Right renal cortex interstitium (tissue), 3 donors: Measurements from ENCODE around the gene PRKAR1B. TPM values are rescaled to one million over a fixed set of nuclear protein-coding genes. Genes with fewer than 3 reads are reported as not detected.

Experiments
- DNase-seq, 3 donors: peaks; one replicate each; pipeline ENCODE4 v3.0.0-alpha.2; 2013; ENCODE audit warnings: low read depth in 3 of 3, low spot score in 2 of 3
- polyA plus RNA-seq, 3 donors: library from polyadenylated mRNA; unstranded; fragments of 120-200 nt; gene quantifications; one replicate each; pipeline ENCODE4 v1.2.1, GENCODE V29; 2013; ENCODE audit not compliant: insufficient read length in 3 of 3

The PRKAR1B gene
- polyA plus RNA-seq, 3 donors, result 34.9 to 40.7 (median 38.4) TPM

- no peak for DNase-seq
These were observed 1.7 kb downstream of the PRKAR1B start for GRCh38 chr7:725223-726005.

GRCh38 chr7:724298-724697 is 2.8 kb downstream of the PRKAR1B start:
- no peak for DNase-seq

- DNase-seq, result no peak
These were observed 3.5 kb downstream of the PRKAR1B start for GRCh38 chr7:723541-723940.

GRCh38 chr7:721619-722248 is 5.3 kb downstream of the PRKAR1B start:
- no peak for DNase-seq

- no peak for DNase-seq
These were observed 10.4 kb downstream of the PRKAR1B start for GRCh38 chr7:716636-717035.

- DNase-seq, result no peak
These were observed 10.9 kb downstream of the PRKAR1B start for GRCh38 chr7:716222-716621.

GRCh38 chr7:714251-714671 is 12.8 kb downstream of the PRKAR1B start:
- DNase-seq, result no peak

GRCh38 chr7:713488-714230 is 13.4 kb downstream of the PRKAR1B start:
- DNase-seq, result no peak

GRCh38 chr7:713139-713457 is 14.0 kb downstream of the PRKAR1B start:
- no peak for DNase-seq

- no peak for DNase-seq
These were observed 14.5 kb downstream of the PRKAR1B start for GRCh38 chr7:712381-713138.

GRCh38 chr7:711922-712380 is 15.1 kb downstream of the PRKAR1B start:
- DNase-seq, result no peak

GRCh38 chr7:711093-711921 is 15.8 kb downstream of the PRKAR1B start:
- DNase-seq, result no peak

GRCh38 chr7:710161-710560 is 16.9 kb downstream of the PRKAR1B start:
- DNase-seq, result no peak

GRCh38 chr7:707296-708000 is 19.6 kb downstream of the PRKAR1B start:
- DNase-seq, result no peak

GRCh38 chr7:706721-707120 is 20.4 kb downstream of the PRKAR1B start:
- DNase-seq, result no peak

GRCh38 chr7:703049-703448 is 24.0 kb downstream of the PRKAR1B start:
- DNase-seq, result no peak

- no peak for DNase-seq
These were observed 25.9 kb downstream of the PRKAR1B start for GRCh38 chr7:701086-701671.

GRCh38 chr7:699476-700170 is 27.5 kb downstream of the PRKAR1B start:
- no peak for DNase-seq
